Glutamatergic neuron (in vitro differentiated cells): ENCODE measurements around the gene KIAA1217. TPM values are rescaled to one million over a fixed set of nuclear protein-coding genes. Genes with fewer than 3 reads are reported as not detected.

Source experiments
- DNase-seq: peaks from one replicate; pipeline ENCODE4 v3.0.0; 2022
- H3K27ac Mint-ChIP-seq: one replicate; pipeline ENCODE4 v1.8.0; 2020; ENCODE audit warnings: mild to moderate bottlenecking, mixed read lengths, inconsistent platforms; ENCODE audit not compliant: unreplicated experiment
- H3K27me3 Mint-ChIP-seq: one replicate; pipeline ENCODE4 v1.8.0; 2020; ENCODE audit warnings: mild to moderate bottlenecking, moderate library complexity, mixed read lengths, inconsistent platforms; ENCODE audit not compliant: unreplicated experiment
- H3K36me3 Mint-ChIP-seq: one replicate; pipeline ENCODE4 v1.8.0; 2020; ENCODE audit warnings: mild to moderate bottlenecking, mixed read lengths, inconsistent platforms; ENCODE audit not compliant: unreplicated experiment
- H3K4me1 Mint-ChIP-seq: one replicate; pipeline ENCODE4 v1.8.0; 2020; ENCODE audit warnings: mild to moderate bottlenecking, low read depth, mixed read lengths, inconsistent platforms; ENCODE audit not compliant: unreplicated experiment
- H3K4me3 Mint-ChIP-seq: one replicate; pipeline ENCODE4 v1.8.0; 2020; ENCODE audit warnings: mild to moderate bottlenecking, mixed read lengths, inconsistent platforms; ENCODE audit not compliant: unreplicated experiment
- H3K9me3 Mint-ChIP-seq: one replicate; pipeline ENCODE4 v1.8.0; 2020; ENCODE audit warnings: mild to moderate bottlenecking, moderate library complexity, mixed read lengths, inconsistent platforms; ENCODE audit not compliant: unreplicated experiment
- total RNA-seq: library from RNA; stranded (reverse); fragmentation: NEBNext Ultra II Directional; extraction: Animal tissue kit (Norgen Biotek cat#: 25700); gene quantifications from one replicate; pipeline ENCODE4 v1.2.1, GENCODE V29; 2021; ENCODE audit not compliant: unreplicated experiment
- TF ChIP-seq, protein P1 (sequence below): fragments of 200-600 bp; sonication (generic); IDR thresholded peaks from one replicate; pipeline ENCODE4 v1.5.0; 2021; ENCODE audit not compliant: partially characterized antibody, unreplicated experiment

KIAA1217 gene
- total RNA-seq, 1 donor from 2014 or later, result 4.4 TPM

DNA sequence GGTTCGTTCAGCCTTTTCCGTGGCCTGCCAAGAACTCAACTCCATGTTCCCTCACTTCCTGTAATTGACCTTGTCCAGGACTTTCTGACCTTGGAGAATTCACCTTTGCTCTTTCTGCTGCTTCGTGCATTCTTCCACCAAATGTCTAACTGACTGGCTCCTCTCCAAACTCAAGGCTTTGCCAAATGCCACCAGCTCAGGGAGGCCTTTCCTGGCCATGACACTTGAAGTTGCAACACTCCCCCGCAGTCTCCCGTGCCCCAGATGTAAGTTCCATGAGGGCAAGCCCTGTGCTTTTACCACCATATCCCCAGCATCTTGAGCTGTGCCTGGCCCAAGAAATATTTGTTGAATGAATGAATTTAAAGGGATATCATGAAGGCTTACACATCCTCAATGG, 276.4 kb downstream of the KIAA1217 start:
- Mint-ChIP-seq H3K4me3 (no peak overlapping the region), H3K27ac (no peak overlapping the region), H3K27me3 (peaks cover 3% of the 10 kb centered on the region), H3K9me3 (peaks cover 3% of the 10 kb centered on the region), H3K4me1 (peaks cover 5% of the 10 kb centered on the region), H3K36me3 (peaks cover 10% of the 10 kb centered on the region)
- DNase-seq, result no peak
- TF ChIP-seq, protein P1, sequence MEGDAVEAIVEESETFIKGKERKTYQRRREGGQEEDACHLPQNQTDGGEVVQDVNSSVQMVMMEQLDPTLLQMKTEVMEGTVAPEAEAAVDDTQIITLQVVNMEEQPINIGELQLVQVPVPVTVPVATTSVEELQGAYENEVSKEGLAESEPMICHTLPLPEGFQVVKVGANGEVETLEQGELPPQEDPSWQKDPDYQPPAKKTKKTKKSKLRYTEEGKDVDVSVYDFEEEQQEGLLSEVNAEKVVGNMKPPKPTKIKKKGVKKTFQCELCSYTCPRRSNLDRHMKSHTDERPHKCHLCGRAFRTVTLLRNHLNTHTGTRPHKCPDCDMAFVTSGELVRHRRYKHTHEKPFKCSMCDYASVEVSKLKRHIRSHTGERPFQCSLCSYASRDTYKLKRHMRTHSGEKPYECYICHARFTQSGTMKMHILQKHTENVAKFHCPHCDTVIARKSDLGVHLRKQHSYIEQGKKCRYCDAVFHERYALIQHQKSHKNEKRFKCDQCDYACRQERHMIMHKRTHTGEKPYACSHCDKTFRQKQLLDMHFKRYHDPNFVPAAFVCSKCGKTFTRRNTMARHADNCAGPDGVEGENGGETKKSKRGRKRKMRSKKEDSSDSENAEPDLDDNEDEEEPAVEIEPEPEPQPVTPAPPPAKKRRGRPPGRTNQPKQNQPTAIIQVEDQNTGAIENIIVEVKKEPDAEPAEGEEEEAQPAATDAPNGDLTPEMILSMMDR, result no peak

DNA sequence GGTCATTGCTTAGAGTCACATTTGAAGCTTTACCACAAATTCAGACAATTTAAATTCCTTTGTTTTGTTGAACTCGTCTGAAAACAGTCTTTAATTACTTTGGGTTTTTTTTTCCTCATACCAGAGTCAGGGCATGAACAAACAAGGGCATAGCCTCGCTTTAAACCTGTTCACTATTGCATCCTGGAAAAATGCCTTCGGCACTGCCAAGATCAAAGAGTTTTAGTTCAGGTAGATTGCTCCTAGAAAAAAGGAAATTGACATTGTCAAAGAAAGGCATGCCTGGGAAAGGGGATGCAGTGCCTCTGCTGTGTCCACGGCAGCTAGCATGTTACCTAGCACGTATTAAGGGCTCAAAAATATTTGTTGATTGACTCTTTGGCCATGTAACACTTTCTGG, 279.7 kb downstream of the KIAA1217 start:
- no peaks in the 10 kb centered on the region for H3K4me1 Mint-ChIP-seq
- no peak for DNase-seq
- H3K4me3 Mint-ChIP-seq, result no peak overlapping the region
- H3K27me3 Mint-ChIP-seq, result peaks cover 3% of the 10 kb centered on the region
- no peak overlapping the region for H3K27ac Mint-ChIP-seq
- TF ChIP-seq, protein P1, result no peak
- peaks cover 10% of the 10 kb centered on the region for H3K36me3 Mint-ChIP-seq
- peaks cover 3% of the 10 kb centered on the region for H3K9me3 Mint-ChIP-seq

DNA sequence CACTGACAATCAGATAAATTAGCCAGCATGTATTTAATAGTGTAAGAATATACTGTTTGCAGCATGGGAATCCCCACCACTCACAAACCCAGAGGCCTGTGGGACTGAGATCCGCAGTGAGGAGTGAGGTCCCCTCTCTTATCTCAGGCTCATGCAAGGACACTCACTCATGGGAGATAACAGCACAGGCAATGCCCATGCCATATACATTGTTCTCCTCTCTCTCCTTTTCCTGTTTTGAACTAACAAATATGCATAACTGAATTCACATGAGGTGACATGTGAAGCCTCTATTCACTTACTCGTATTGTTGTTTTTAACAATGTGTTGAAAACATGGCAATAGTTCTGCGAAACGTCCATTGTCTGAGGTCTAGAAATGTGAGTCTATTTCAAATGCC, 284.2 kb downstream of the KIAA1217 start:
- TF ChIP-seq, protein P1, result no peak
- Mint-ChIP-seq H3K36me3 (no peaks in the 10 kb centered on the region), H3K4me3 (no peak overlapping the region), H3K4me1 (no peaks in the 10 kb centered on the region), H3K27ac (no peak overlapping the region), H3K9me3 (no peaks in the 10 kb centered on the region), H3K27me3 (no peaks in the 10 kb centered on the region)
- DNase-seq, result no peak

DNA sequence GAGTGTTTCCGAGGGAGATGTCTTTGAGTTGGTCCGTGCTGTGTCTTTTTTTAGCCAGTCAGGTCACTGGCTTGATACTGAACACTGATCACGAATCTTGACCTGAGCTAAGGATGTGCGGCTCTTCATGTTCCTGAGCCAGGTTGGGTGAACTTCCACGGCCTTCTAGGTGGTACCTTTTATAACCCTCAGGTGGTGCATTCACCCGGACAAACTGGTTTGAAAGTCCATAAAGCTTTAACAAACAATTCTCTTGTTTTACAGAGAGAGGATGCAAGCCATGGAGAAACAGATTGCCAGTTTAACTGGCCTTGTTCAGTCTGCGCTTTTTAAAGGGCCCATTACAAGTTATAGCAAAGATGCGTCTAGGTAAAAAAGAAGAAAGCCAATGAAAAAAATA, 285.3 kb downstream of the KIAA1217 start:
- TF ChIP-seq, protein P1, result no peak
- H3K27ac Mint-ChIP-seq, result no peak overlapping the region
- DNase-seq, result no peak
- H3K9me3 Mint-ChIP-seq, result no peaks in the 10 kb centered on the region
- H3K4me1 Mint-ChIP-seq, result no peaks in the 10 kb centered on the region
- no peaks in the 10 kb centered on the region for H3K36me3 Mint-ChIP-seq
- no peak overlapping the region for H3K4me3 Mint-ChIP-seq
- no peaks in the 10 kb centered on the region for H3K27me3 Mint-ChIP-seq

DNA sequence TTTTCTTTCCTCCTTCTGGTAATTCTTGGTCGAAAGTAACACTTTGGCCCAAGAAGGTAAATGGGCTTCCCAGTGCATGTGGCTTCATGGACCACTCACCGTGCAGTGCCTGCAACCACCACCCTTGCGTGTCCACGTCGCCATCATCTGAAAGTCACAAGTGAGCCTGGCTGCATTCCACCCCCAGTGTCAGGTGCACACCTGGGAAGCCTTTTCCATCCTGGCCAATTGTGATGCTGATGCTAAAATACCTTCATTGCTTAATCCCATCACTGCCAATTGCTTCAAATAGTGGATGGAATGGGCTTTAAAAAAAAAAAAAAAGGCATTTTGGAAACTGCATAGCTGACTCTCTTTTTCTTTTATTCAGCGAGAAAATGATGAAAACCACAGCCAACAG, 285.8 kb downstream of the KIAA1217 start:
- Mint-ChIP-seq H3K27me3 (no peaks in the 10 kb centered on the region), H3K36me3 (no peaks in the 10 kb centered on the region), H3K9me3 (no peaks in the 10 kb centered on the region), H3K4me3 (no peak overlapping the region), H3K27ac (no peak overlapping the region), H3K4me1 (no peaks in the 10 kb centered on the region)
- TF ChIP-seq, protein P1, result no peak
- no peak for DNase-seq
